Progenitor cell of endocrine pancreas (in vitro differentiated cells): ENCODE measurements around the gene FAM221A. TPM values are rescaled to one million over a fixed set of nuclear protein-coding genes. Genes with fewer than 3 reads are reported as not detected.
"Not testable (repeated sequence)": the region's sequence is repeated elsewhere in the genome, so short reads cannot be mapped to it uniquely, and the experiment has no call there.

ENCODE experiments used
- DNase-seq: peaks from one replicate; pipeline ENCODE4 v3.0.0; 2021; ENCODE audit warnings: low spot score; ENCODE audit not compliant: unreplicated experiment
- H3K27ac Mint-ChIP-seq: 2 replicates; pipeline ENCODE4 v1.8.0; 2021; ENCODE audit warnings: mild to moderate bottlenecking, moderate library complexity, mixed read lengths
- H3K27me3 Mint-ChIP-seq: 2 replicates; pipeline ENCODE4 v1.8.0; 2021; ENCODE audit warnings: mixed read lengths
- H3K36me3 Mint-ChIP-seq: 2 replicates; pipeline ENCODE4 v1.8.0; 2022; ENCODE audit warnings: mixed read lengths; ENCODE audit not compliant: insufficient read depth
- H3K4me1 Mint-ChIP-seq: 2 replicates; pipeline ENCODE4 v1.8.0; 2021; ENCODE audit warnings: low read depth, mixed read lengths
- H3K4me3 Mint-ChIP-seq: 2 replicates; pipeline ENCODE4 v1.8.0; 2021; ENCODE audit warnings: low read depth, mild to moderate bottlenecking, moderate library complexity, mixed read lengths
- H3K9me3 Mint-ChIP-seq: 2 replicates; pipeline ENCODE4 v1.8.0; 2021; ENCODE audit warnings: low read depth, mixed read lengths
- CTCF ChIP-seq: fragments of 200-600 bp; sonication (generic); IDR thresholded peaks from one replicate; pipeline ENCODE4 v1.5.0; 2021; ENCODE audit warnings: antibody characterized with exemption, mild to moderate bottlenecking; ENCODE audit not compliant: unreplicated experiment
- total RNA-seq: library from RNA; stranded (reverse); gene quantifications from 2 replicates; pipeline ENCODE4 v1.2.1, GENCODE V29; 2021

Gene FAM221A
- total RNA-seq, 1 donor from 2014 or later, result 34.4 TPM

GRCh38 chr7:23721456-23721855, 41.5 kb downstream of the FAM221A start:
- peaks cover 25% of the 10 kb centered on the region for H3K4me1 Mint-ChIP-seq
- peaks cover 9% of the 10 kb centered on the region for H3K36me3 Mint-ChIP-seq
- H3K27ac Mint-ChIP-seq, result no peak overlapping the region
- DNase-seq, result no peak
- TF ChIP-seq CTCF, result no peak
- peaks cover 4% of the 10 kb centered on the region for H3K9me3 Mint-ChIP-seq
- no peak overlapping the region for H3K4me3 Mint-ChIP-seq
- no peaks in the 10 kb centered on the region for H3K27me3 Mint-ChIP-seq

- H3K4me1 Mint-ChIP-seq, result peaks cover 25% of the 10 kb centered on the region
- H3K36me3 Mint-ChIP-seq, H3K27me3 Mint-ChIP-seq, H3K9me3 Mint-ChIP-seq, DNase-seq, H3K4me3 Mint-ChIP-seq, H3K27ac Mint-ChIP-seq: not testable (repeated sequence)
These were observed 42.7 kb downstream of the FAM221A start for GRCh38 chr7:23722587-23723216.

GRCh38 chr7:23724113-23724512, 44.1 kb downstream of the FAM221A start:
- not testable (repeated sequence) for H3K36me3 Mint-ChIP-seq, H3K27me3 Mint-ChIP-seq, H3K27ac Mint-ChIP-seq, DNase-seq, H3K9me3 Mint-ChIP-seq
- H3K4me3 Mint-ChIP-seq, result peak overlapping the region; percentile 38
- peaks cover 36% of the 10 kb centered on the region for H3K4me1 Mint-ChIP-seq

GRCh38 chr7:23742051-23742450, 62.1 kb downstream of the FAM221A start:
- Mint-ChIP-seq H3K36me3 (peaks cover 21% of the 10 kb centered on the region), H3K4me3 (no peak overlapping the region), H3K27me3 (no peaks in the 10 kb centered on the region), H3K9me3 (peaks cover 36% of the 10 kb centered on the region), H3K27ac (no peak overlapping the region), H3K4me1 (no peaks in the 10 kb centered on the region)
- TF ChIP-seq CTCF, result no peak
- DNase-seq, result no peak

GRCh38 chr7:23743226-23743625, 63.2 kb downstream of the FAM221A start:
- no peak overlapping the region for H3K4me3 Mint-ChIP-seq
- H3K4me1 Mint-ChIP-seq, result no peaks in the 10 kb centered on the region
- H3K27ac Mint-ChIP-seq, result no peak overlapping the region
- peaks cover 38% of the 10 kb centered on the region for H3K9me3 Mint-ChIP-seq
- TF ChIP-seq CTCF, result no peak
- no peaks in the 10 kb centered on the region for H3K27me3 Mint-ChIP-seq
- peaks cover 24% of the 10 kb centered on the region for H3K36me3 Mint-ChIP-seq
- no peak for DNase-seq

GRCh38 chr7:23746629-23747028, 66.6 kb downstream of the FAM221A start:
- Mint-ChIP-seq H3K9me3 (peaks cover 37% of the 10 kb centered on the region), H3K27me3 (no peaks in the 10 kb centered on the region), H3K36me3 (peaks cover 19% of the 10 kb centered on the region), H3K27ac (no peak overlapping the region), H3K4me3 (no peak overlapping the region), H3K4me1 (no peaks in the 10 kb centered on the region)
- no peak for DNase-seq
- no peak for TF ChIP-seq CTCF
